H9 (cell line): ENCODE data around the gene ADCY5. TPM values are rescaled to one million over a fixed set of nuclear protein-coding genes. Genes with fewer than 3 reads are reported as not detected.

ENCODE experiments used
- DNase-seq: peaks from one replicate; pipeline ENCODE4 v3.0.0-alpha.2; 2017
- H2AFZ ChIP-seq: one replicate; pipeline ENCODE4 v1.6.1; 2013; ENCODE audit warnings: mild to moderate bottlenecking, low read length, control low read depth, moderate library complexity
- H2AK5ac ChIP-seq: 2 replicates; pipeline ENCODE4 v1.6.1; 2013; ENCODE audit warnings: low read length, control low read depth, mixed read lengths; ENCODE audit not compliant: insufficient read length
- H2BK120ac ChIP-seq: one replicate; pipeline ENCODE4 v1.6.1; 2013; ENCODE audit warnings: low read depth, mild to moderate bottlenecking, low read length, control low read depth, inconsistent platforms; ENCODE audit not compliant: poor library complexity, severe bottlenecking
- H2BK12ac ChIP-seq: 2 replicates; pipeline ENCODE4 v1.6.1; 2013; ENCODE audit warnings: low read length, control low read depth, mixed read lengths, low read depth; ENCODE audit not compliant: insufficient read length
- H2BK15ac ChIP-seq: 2 replicates; pipeline ENCODE4 v1.6.1; 2013; ENCODE audit warnings: low read depth, low read length, control low read depth
- H2BK20ac ChIP-seq: one replicate; pipeline ENCODE4 v1.6.1; 2013; ENCODE audit warnings: low read depth, mild to moderate bottlenecking, low read length, control low read depth, inconsistent platforms; ENCODE audit not compliant: poor library complexity, severe bottlenecking
- H2BK5ac ChIP-seq: 2 replicates; pipeline ENCODE4 v1.6.1; 2013; ENCODE audit warnings: low read length, control low read depth, mixed read lengths; ENCODE audit not compliant: insufficient read length
- H3K14ac ChIP-seq: 2 replicates; pipeline ENCODE4 v1.6.1; 2013; ENCODE audit warnings: low read length, control low read depth; ENCODE audit not compliant: insufficient read depth
- H3K18ac ChIP-seq: 2 replicates; pipeline ENCODE4 v1.6.1; 2013; ENCODE audit warnings: low read depth, mild to moderate bottlenecking, mixed read lengths, low read length, control low read depth; ENCODE audit not compliant: insufficient read length
- H3K23ac ChIP-seq: 2 replicates; pipeline ENCODE4 v1.6.1; 2013; ENCODE audit warnings: low read length, control low read depth, mixed read lengths, low read depth; ENCODE audit not compliant: insufficient read length
- H3K23me2 ChIP-seq: 2 replicates; pipeline ENCODE4 v1.6.1; 2013; ENCODE audit warnings: low read depth, mild to moderate bottlenecking, mixed read lengths, low read length, control low read depth; ENCODE audit not compliant: insufficient read length, poor library complexity, severe bottlenecking
- H3K27ac ChIP-seq: 2 replicates; pipeline ENCODE4 v1.5.1; 2013; ENCODE audit warnings: low read length, control low read depth, mixed read lengths, low read depth; ENCODE audit not compliant: insufficient read length
- H3K27me3 ChIP-seq: 2 replicates; pipeline ENCODE4 v1.6.1; 2013; ENCODE audit warnings: low read length, control low read depth, inconsistent platforms; ENCODE audit not compliant: insufficient read depth
- H3K4ac ChIP-seq: 2 replicates; pipeline ENCODE4 v1.6.1; 2013; ENCODE audit warnings: low read depth, mild to moderate bottlenecking, control low read depth, inconsistent platforms, low read length, moderate library complexity
- H3K4me1 ChIP-seq: 2 replicates; pipeline ENCODE4 v1.6.1; 2013; ENCODE audit warnings: low read length, control low read depth, inconsistent platforms; ENCODE audit not compliant: insufficient read depth
- H3K4me2 ChIP-seq: 2 replicates; pipeline ENCODE4 v1.6.1; 2013; ENCODE audit warnings: low read length, control low read depth, mixed read lengths; ENCODE audit not compliant: insufficient read length, insufficient read depth
- H3K56ac ChIP-seq: 2 replicates; pipeline ENCODE4 v1.6.1; 2013; ENCODE audit warnings: low read depth, mild to moderate bottlenecking, mixed read lengths, low read length, control low read depth; ENCODE audit not compliant: insufficient read length
- H3K79me1 ChIP-seq: 2 replicates; pipeline ENCODE4 v1.6.1; 2013; ENCODE audit warnings: low read depth, mild to moderate bottlenecking, moderate library complexity, low read length, control low read depth, inconsistent platforms; ENCODE audit not compliant: insufficient read depth, poor library complexity, severe bottlenecking
- H3K79me2 ChIP-seq: 2 replicates; pipeline ENCODE4 v1.6.1; 2013; ENCODE audit warnings: low read length, control low read depth, inconsistent platforms; ENCODE audit not compliant: insufficient read depth
- H3K9ac ChIP-seq: 2 replicates; pipeline ENCODE4 v1.6.1; 2013; ENCODE audit warnings: low read length, control low read depth, mixed read lengths; ENCODE audit not compliant: insufficient read length; ENCODE audit errors: extremely low read depth
- H3K9me3 ChIP-seq: one replicate; pipeline ENCODE4 v1.6.1; 2013; ENCODE audit warnings: low read depth, low read length, inconsistent platforms; ENCODE audit not compliant: control insufficient read depth
- H3T11ph ChIP-seq: one replicate; pipeline ENCODE4 v1.6.1; 2013; ENCODE audit warnings: mild to moderate bottlenecking, low read length, control low read depth, inconsistent platforms
- H4K20me1 ChIP-seq: one replicate; pipeline ENCODE4 v1.6.1; 2013; ENCODE audit not compliant: control insufficient read depth, insufficient read length, insufficient read depth
- H4K5ac ChIP-seq: 2 replicates; pipeline ENCODE4 v1.6.1; 2013; ENCODE audit warnings: low read depth, mild to moderate bottlenecking, mixed read lengths, low read length, control low read depth; ENCODE audit not compliant: insufficient read length
- H4K8ac ChIP-seq: replicated peaks from 2 replicates; pipeline ENCODE4 v1.6.1; 2013; ENCODE audit warnings: low read length, control low read depth, mixed read lengths, low read depth; ENCODE audit not compliant: insufficient read length
- H4K91ac ChIP-seq: 2 replicates; pipeline ENCODE4 v1.6.1; 2013; ENCODE audit warnings: low read depth, mild to moderate bottlenecking, moderate library complexity, mixed read lengths, low read length, control low read depth; ENCODE audit not compliant: insufficient read length
- H3K27ac Mint-ChIP-seq, 3 experiments: 2 replicates in 2 of 3; 3 replicates in 1 of 3; pipeline ENCODE4 v1.8.0; 2020 to 2021; ENCODE audit warnings: mixed read lengths in 3 of 3, mild to moderate bottlenecking in 1 of 3, moderate library complexity in 1 of 3
- H3K27me3 Mint-ChIP-seq: 2 replicates; pipeline ENCODE4 v1.8.0; 2021; ENCODE audit warnings: low read depth, mild to moderate bottlenecking, moderate library complexity, mixed read lengths
- H3K36me3 Mint-ChIP-seq, 3 experiments: 2 replicates in 2 of 3; 3 replicates in 1 of 3; pipeline ENCODE4 v1.8.0; 2020 to 2021; ENCODE audit warnings: low read depth in 3 of 3, mixed read lengths in 3 of 3; ENCODE audit not compliant: insufficient read depth in 1 of 3
- H3K4me1 Mint-ChIP-seq, 2 experiments: 2 replicates each; pipeline ENCODE4 v1.8.0; 2020; ENCODE audit warnings: mixed read lengths in 2 of 2
- H3K4me3 Mint-ChIP-seq, 2 experiments: 2 replicates in 1 of 2; 3 replicates in 1 of 2; pipeline ENCODE4 v1.8.0; 2020 to 2021; ENCODE audit warnings: mild to moderate bottlenecking in 2 of 2, mixed read lengths in 2 of 2, moderate library complexity in 1 of 2
- H3K9me3 Mint-ChIP-seq, 2 experiments: 2 replicates in 1 of 2; 3 replicates in 1 of 2; pipeline ENCODE4 v1.8.0; 2020; ENCODE audit warnings: mild to moderate bottlenecking in 2 of 2, mixed read lengths in 2 of 2, moderate library complexity in 1 of 2
- WGBS: extraction: QIAGEN DNeasy Blood & Tissue Kit; methylation state at CpG from one replicate; pipeline ENCODE4 v1.1.7; 2013; ENCODE audit warnings: missing lambda C conversion rate, low lambda C conversion rate, mixed read lengths; ENCODE audit not compliant: insufficient read length; ENCODE audit errors: extremely low coverage; 5-methylcytosine and 5-hydroxymethylcytosine counted together
- total RNA-seq: library from RNA; stranded (reverse); gene quantifications from 2 replicates; pipeline ENCODE4 v1.2.1, GENCODE V29; 2021
- TF ChIP-seq, protein P1 (sequence below): fragments of 200-600 bp; sonication (generic); conservative IDR thresholded peaks from 3 replicates; pipeline ENCODE4 v1.8.0; 2021; ENCODE audit warnings: antibody characterized with exemption, mild to moderate bottlenecking

The ADCY5 gene
- total RNA-seq, 1 experiment from 2014 or later = 5.0 TPM

DNA sequence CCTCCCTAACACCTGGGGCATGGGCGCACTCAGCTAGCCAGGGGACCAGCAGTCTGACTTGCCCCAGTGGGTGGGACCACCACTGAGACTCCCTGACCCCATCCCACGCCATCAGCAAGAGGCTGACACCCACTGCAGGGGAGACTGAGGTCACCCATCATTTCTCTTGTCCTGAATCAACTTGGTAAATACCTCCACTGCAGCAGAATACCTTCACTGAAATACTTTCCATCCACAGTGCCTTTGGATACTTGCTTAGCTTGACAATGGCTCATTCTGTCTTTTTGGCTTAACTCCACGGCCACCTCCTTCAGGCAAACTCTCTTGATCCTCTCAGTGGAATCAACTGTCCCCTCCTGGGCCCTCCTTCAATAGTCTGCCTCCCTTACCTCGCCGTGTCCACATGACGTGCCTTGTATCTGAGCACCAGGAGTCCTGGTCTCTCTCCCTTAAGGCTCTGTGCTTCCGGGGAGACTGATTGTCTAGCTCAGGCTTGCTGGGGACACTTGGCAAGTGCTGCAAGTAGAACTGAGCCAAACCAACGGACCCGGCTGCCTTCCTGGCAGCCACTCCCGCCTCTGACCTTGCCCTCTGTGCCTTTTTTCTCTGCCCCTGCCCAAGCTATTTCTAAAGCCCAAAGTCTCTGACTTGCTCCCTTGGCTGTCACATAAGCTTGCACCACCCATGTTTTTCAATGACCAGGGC is 119.1 kb downstream of the ADCY5 start:
- Histone ChIP-seq H2AK5ac (no peak overlapping the region), H3T11ph (no peak overlapping the region), H3K56ac (no peak overlapping the region), H2BK120ac (no peak overlapping the region), H3K9ac (no peak overlapping the region), H3K4me2 (no peak overlapping the region), H3K79me1 (no peaks in the 10 kb centered on the region), H2BK5ac (no peak overlapping the region), H3K18ac (no peak overlapping the region), H2AFZ (no peak overlapping the region), H3K23me2 (no peaks in the 10 kb centered on the region), H3K27ac (no peak overlapping the region), H3K9me3 (no peaks in the 10 kb centered on the region), H2BK12ac (no peak overlapping the region), H3K14ac (no peak overlapping the region), H4K20me1 (no peaks in the 10 kb centered on the region), H3K4ac (no peak overlapping the region), H4K8ac (no peak overlapping the region), H3K79me2 (no peaks in the 10 kb centered on the region), H3K27me3 (no peaks in the 10 kb centered on the region), H4K91ac (no peak overlapping the region), H2BK15ac (no peak overlapping the region), H2BK20ac (no peak overlapping the region), H3K4me1 (no peaks in the 10 kb centered on the region), H3K23ac (no peak overlapping the region), H4K5ac (no peak overlapping the region)
- no CpG with 5 or more reads among the region's 10 CpGs for WGBS
- H3K27ac Mint-ChIP-seq = peak overlapping the region; percentile 3 to 73 (median 3); a peak in 2 of 7 replicates
- no peak for DNase-seq
- H3K4me1 Mint-ChIP-seq = peaks cover 11 to 18% of the 10 kb centered on the region in 2 experiments
- no peak overlapping the region for H3K4me3 Mint-ChIP-seq
- peaks cover 2% of the 10 kb centered on the region for H3K27me3 Mint-ChIP-seq
- H3K9me3 Mint-ChIP-seq = no peaks in the 10 kb centered on the region; a peak in 1 of 5 replicates
- H3K36me3 Mint-ChIP-seq = no peaks in the 10 kb centered on the region; a peak in 1 of 7 replicates
- TF ChIP-seq, protein P1, sequence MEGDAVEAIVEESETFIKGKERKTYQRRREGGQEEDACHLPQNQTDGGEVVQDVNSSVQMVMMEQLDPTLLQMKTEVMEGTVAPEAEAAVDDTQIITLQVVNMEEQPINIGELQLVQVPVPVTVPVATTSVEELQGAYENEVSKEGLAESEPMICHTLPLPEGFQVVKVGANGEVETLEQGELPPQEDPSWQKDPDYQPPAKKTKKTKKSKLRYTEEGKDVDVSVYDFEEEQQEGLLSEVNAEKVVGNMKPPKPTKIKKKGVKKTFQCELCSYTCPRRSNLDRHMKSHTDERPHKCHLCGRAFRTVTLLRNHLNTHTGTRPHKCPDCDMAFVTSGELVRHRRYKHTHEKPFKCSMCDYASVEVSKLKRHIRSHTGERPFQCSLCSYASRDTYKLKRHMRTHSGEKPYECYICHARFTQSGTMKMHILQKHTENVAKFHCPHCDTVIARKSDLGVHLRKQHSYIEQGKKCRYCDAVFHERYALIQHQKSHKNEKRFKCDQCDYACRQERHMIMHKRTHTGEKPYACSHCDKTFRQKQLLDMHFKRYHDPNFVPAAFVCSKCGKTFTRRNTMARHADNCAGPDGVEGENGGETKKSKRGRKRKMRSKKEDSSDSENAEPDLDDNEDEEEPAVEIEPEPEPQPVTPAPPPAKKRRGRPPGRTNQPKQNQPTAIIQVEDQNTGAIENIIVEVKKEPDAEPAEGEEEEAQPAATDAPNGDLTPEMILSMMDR = no peak
